ENCODE measurements around the gene ECE1. TPM values are rescaled to one million over a fixed set of nuclear protein-coding genes. Genes with fewer than 3 reads are reported as not detected.
A peak's percentile ranks its signal among the peaks of the same experiment; 100 is the strongest.

Gene ECE1
- total and polyA plus RNA-seq, 9 of the 15 experiments (the other 6 are each of a cell fraction or from before 2014, with no cell fraction given): 0.56 to 34.8 (median 11.0) TPM

DNA sequence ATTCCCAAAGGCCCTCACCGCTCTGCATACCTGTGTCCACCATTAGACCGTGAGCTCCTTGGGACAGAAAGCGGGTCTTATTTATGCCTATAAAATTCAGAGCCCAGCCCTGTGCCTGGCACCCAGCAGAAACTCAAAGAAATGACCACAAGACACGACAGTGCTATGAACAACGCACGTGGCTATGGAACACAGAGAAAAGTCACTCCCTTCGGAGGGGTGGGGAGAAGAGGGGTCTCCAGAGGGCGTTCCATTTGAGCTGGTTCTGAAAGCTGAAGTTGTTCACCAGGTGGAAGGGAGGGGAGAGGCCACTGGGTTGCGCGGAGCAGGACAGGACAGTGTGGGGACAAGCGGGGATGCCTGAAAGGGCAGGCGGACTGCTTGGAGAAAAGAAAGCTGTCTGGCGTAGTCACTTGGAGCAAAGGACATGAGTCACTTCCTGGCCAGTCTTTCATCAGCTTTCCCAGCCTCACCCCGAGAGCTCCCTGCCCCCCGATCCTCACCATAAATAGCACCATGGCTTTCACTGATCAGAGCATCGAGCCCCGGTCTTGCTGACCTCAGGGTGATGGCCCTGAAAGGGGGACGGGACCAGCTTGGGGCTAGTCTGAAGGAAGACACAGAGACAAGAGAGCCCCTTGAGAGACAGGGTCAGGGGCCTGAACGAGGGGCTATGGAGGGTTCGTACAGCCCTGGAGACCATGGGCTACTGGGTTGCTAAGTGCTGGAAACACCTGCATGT, 28.5 kb downstream of the ECE1 start:
- peak overlapping the region; percentile 32 to 77 for H3K9ac ChIP-seq (ENCODE audit: insufficient read depth in 1 of 2, low read depth in 2 of 2, low read length in 2 of 2)
- peak; percentile 95 for FAIRE-seq
- TF ChIP-seq ZNF239 (CRISPR knock-in tag; IDR thresholded peaks at IDR 0.05) (peak; percentile 7; the same call in 1 of the 2 replicates), JUN (IDR thresholded peaks at IDR 0.05; ENCODE audit: borderline replicate concordance, low read depth, low read length) (peak; percentile 94), JUN (CRISPR knock-in tag; IDR thresholded peaks at IDR 0.05; ENCODE audit: borderline replicate concordance) (peak; percentile 77), TAF1 (IDR thresholded peaks at IDR 0.05; ENCODE audit: control insufficient read depth, extremely low read depth, insufficient read depth, low read length, severe bottlenecking) (no peak), ZNF699 (CRISPR knock-in tag; IDR thresholded peaks at IDR 0.05; ENCODE audit: insufficient replicate concordance) (no peak), NFYB (IDR thresholded peaks at IDR 0.05; ENCODE audit: extremely low read depth, insufficient read length) (no peak), PTTG1 (tag; IDR thresholded peaks at IDR 0.05; ENCODE audit: low read depth) (no peak; the same call in 1 of the 2 replicates), E2F3 (CRISPR knock-in tag; IDR thresholded peaks at IDR 0.05) (no peak), NUFIP1 (IDR thresholded peaks at IDR 0.05; ENCODE audit: partially characterized antibody) (no peak), HDAC6 (IDR thresholded peaks at IDR 0.05; ENCODE audit: low read depth, low read length) (no peak), KDM5B (IDR thresholded peaks at IDR 0.05; ENCODE audit: insufficient replicate concordance, low read depth, low read length) (peak; percentile 73), ETS2 (tag; IDR thresholded peaks at IDR 0.05; ENCODE audit: borderline replicate concordance, poor library complexity, severe bottlenecking) (no peak), ZFX (CRISPR knock-in tag; IDR thresholded peaks at IDR 0.05) (peak; percentile 42; the same call in 1 of the 2 replicates)
- TF ChIP-seq, protein P1, sequence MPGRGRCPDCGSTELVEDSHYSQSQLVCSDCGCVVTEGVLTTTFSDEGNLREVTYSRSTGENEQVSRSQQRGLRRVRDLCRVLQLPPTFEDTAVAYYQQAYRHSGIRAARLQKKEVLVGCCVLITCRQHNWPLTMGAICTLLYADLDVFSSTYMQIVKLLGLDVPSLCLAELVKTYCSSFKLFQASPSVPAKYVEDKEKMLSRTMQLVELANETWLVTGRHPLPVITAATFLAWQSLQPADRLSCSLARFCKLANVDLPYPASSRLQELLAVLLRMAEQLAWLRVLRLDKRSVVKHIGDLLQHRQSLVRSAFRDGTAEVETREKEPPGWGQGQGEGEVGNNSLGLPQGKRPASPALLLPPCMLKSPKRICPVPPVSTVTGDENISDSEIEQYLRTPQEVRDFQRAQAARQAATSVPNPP (IDR thresholded peaks at IDR 0.05; ENCODE audit: borderline replicate concordance, insufficient read depth, insufficient read length): no peak
- TF ChIP-seq, protein P2, sequence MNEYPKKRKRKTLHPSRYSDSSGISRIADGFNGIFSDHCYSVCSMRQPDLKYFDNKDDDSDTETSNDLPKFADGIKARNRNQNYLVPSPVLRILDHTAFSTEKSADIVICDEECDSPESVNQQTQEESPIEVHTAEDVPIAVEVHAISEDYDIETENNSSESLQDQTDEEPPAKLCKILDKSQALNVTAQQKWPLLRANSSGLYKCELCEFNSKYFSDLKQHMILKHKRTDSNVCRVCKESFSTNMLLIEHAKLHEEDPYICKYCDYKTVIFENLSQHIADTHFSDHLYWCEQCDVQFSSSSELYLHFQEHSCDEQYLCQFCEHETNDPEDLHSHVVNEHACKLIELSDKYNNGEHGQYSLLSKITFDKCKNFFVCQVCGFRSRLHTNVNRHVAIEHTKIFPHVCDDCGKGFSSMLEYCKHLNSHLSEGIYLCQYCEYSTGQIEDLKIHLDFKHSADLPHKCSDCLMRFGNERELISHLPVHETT (CRISPR knock-in tag; conservative IDR thresholded peaks at IDR 0.05 in 1 of 2, IDR thresholded peaks at IDR 0.05 in 1 of 2): no peak
- TF ChIP-seq, protein P3, sequence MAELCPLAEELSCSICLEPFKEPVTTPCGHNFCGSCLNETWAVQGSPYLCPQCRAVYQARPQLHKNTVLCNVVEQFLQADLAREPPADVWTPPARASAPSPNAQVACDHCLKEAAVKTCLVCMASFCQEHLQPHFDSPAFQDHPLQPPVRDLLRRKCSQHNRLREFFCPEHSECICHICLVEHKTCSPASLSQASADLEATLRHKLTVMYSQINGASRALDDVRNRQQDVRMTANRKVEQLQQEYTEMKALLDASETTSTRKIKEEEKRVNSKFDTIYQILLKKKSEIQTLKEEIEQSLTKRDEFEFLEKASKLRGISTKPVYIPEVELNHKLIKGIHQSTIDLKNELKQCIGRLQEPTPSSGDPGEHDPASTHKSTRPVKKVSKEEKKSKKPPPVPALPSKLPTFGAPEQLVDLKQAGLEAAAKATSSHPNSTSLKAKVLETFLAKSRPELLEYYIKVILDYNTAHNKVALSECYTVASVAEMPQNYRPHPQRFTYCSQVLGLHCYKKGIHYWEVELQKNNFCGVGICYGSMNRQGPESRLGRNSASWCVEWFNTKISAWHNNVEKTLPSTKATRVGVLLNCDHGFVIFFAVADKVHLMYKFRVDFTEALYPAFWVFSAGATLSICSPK (IDR thresholded peaks at IDR 0.05; ENCODE audit: borderline replicate concordance): no peak

More for the DNA sequence above, 28.5 kb downstream of the ECE1 start:
- ChIA-PET POLR2A (interaction anchor here (0.5 to 1.9 kb wide), 12 partner anchors 10 to 84 kb away, joined by 3 to 15 read pairs (median 4); partner anchors contain the start of gene ECE1), CTCF (ENCODE audit: low intra/inter-chr PET ratio) (no interaction called here)
- 23% methylated on average over 17 of the region's 20 CpGs for WGBS (ENCODE audit: insufficient coverage, low coverage, missing lambda C conversion rate)
- Histone ChIP-seq H4K20me1 (replicated peaks; ENCODE audit: control insufficient read depth, insufficient read depth, low read length) (0 out of 2 replicates have a peak, but pooled peaks cover 6% of the 10 kb centered on the region), H3K36me3 (ENCODE audit: control insufficient read depth, insufficient read depth, low read length) (peaks cover 4% of the 10 kb centered on the region; the same call in 1 of the 3 replicates), H3K27ac (ENCODE audit: extremely low read depth, low read depth, low read length) (peak overlapping the region; percentile 77), H3K4me2 (ENCODE audit: insufficient read depth, low read length) (peak overlapping the region; percentile 70), H3K27me3 (ENCODE audit: control insufficient read depth in 2 of 2, insufficient read depth in 2 of 2, low read length in 2 of 2) (no peaks in the 10 kb centered on the region), H2AFZ (ENCODE audit: low read depth, low read length) (peak overlapping the region; percentile 75), H3K4me3 (peak overlapping the region; percentile 29), H3K9me1 (ENCODE audit: control insufficient read depth, insufficient read depth, low read length) (peaks cover 3% of the 10 kb centered on the region), H3K4me1 (replicated peaks in 1 of 2; ENCODE audit: control insufficient read depth in 2 of 2, insufficient read depth in 2 of 2, low read length in 2 of 2) (peaks cover 31 to 44% of the 10 kb centered on the region in 2 experiments), H3K79me2 (ENCODE audit: control insufficient read depth, insufficient read depth, low read length) (no peaks in the 10 kb centered on the region; the same call in 2 of the 3 replicates), H3K9me3 (replicated peaks; ENCODE audit: control insufficient read depth, insufficient read depth, low read depth, low read length) (no peaks in the 10 kb centered on the region)
- ATAC-seq: peak; percentile 83
- in situ Hi-C loops (cut with MboI) (no loop called here), intact Hi-C loops (cut with micrococcal nuclease) (loop anchor here (5.0 kb wide), 1 partner anchor 86 kb away; no protein-coding TSS in a partner anchor)
- BruUV-seq (replicated peaks): no TSS peak
- peak; percentile 66 to 88 (median 76) for DNase-seq (ENCODE audit: extremely low read depth in 1 of 4, low spot score in 3 of 4)
